Ectodermal cell (in vitro differentiated cells): Measurements from ENCODE around the gene ARPC1A.
"Not testable (repeated sequence)": the region's sequence is repeated elsewhere in the genome, so short reads cannot be mapped to it uniquely, and the experiment has no call there.

Experiments used
- H3K27ac ChIP-seq: 2 replicates; pipeline ENCODE4 v1.7.0; 2013; ENCODE audit warnings: mild to moderate bottlenecking, low read depth, low read length; ENCODE audit not compliant: insufficient read depth, poor library complexity, severe bottlenecking
- H3K27me3 ChIP-seq: 2 replicates; pipeline ENCODE4 v1.7.0; 2013; ENCODE audit warnings: mild to moderate bottlenecking, low read length; ENCODE audit not compliant: insufficient read depth, control insufficient read depth, poor library complexity, severe bottlenecking
- H3K36me3 ChIP-seq: one replicate; pipeline ENCODE4 v1.7.0; 2013; ENCODE audit warnings: low read length; ENCODE audit not compliant: control insufficient read depth, insufficient read depth
- H3K4me1 ChIP-seq: one replicate; pipeline ENCODE4 v1.7.0; 2013; ENCODE audit warnings: low read length; ENCODE audit not compliant: control insufficient read depth, insufficient read depth
- H3K4me3 ChIP-seq: 2 replicates; pipeline ENCODE4 v1.7.0; 2013; ENCODE audit warnings: low read depth, low read length, control low read depth; ENCODE audit not compliant: insufficient read depth
- H3K9me3 ChIP-seq: 2 replicates; pipeline ENCODE4 v1.7.0; 2013; ENCODE audit warnings: mild to moderate bottlenecking, low read length, moderate library complexity; ENCODE audit not compliant: control insufficient read depth
- WGBS, 2 experiments: methylation state at CpG; one replicate each; pipeline ENCODE4 v1.1.7; 2013; ENCODE audit warnings: missing lambda C conversion rate in 2 of 2; 5-methylcytosine and 5-hydroxymethylcytosine counted together

The ARPC1A gene

DNA sequence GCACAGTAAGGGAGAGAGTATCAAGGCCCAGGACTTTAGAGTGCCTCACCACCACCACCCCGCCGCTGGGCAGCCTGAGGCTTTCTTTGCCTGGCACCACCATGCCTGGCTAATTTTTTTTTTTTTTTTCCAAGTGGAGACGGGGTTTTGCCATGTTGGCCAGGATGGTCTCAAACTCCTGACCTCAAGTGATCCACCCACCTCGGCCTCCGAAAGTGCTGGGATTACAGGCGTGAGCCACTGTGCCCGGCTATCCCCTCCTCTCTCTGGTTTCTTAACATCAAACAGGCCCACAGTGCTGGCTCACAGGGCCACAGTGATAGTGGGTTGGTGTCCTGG lies 54.0 kb downstream of the ARPC1A start:
- H3K4me1 ChIP-seq, H3K36me3 ChIP-seq, H3K27me3 ChIP-seq, H3K4me3 ChIP-seq, H3K27ac ChIP-seq, H3K9me3 ChIP-seq: not testable (repeated sequence)
- WGBS, 2 experiments = 91 to 95% methylated on average over 7 of the region's 7 CpGs

DNA sequence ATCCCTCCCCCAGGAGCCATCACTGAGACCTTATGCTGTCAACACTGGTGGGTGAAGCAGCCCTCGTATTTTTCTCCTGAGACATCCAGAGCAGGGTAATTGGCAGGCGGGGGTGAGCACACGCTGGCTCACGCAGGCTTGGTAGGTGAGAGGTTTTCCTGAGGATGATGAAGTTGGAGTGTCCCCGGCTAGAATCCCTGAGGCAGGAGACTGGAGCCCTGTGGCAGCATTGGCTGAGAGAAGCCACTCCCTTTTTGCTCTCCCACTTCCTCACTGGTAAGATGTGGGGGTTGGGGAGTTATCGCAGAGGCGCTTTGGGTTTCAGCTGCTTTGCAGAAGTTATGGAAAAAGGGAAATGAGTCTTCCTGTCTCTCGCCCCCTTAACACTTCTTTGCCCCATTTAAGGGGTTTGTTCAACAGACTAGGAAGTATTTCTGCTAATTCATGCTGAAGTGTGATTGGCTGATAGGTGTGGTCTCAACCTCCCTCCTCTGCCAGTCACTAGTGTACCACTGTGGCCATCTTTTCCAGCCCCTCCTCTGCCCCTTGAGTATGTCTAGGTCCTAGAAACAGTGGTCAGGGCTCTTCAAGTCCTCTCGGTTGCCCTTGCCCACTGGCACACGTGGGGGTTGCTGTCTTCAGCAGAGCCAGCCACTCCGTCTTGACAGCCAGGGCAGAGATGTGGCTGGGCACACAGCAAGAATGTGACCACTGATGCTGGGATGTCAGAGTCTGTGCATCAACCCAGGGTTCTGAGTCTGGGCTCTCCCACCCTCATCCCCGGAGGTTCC lies 54.5 kb downstream of the ARPC1A start:
- H3K27me3 ChIP-seq = no peaks in the 10 kb centered on the region
- H3K9me3 ChIP-seq = no peaks in the 10 kb centered on the region
- no peak overlapping the region for H3K4me3 ChIP-seq
- no peak overlapping the region for H3K27ac ChIP-seq
- no peaks in the 10 kb centered on the region for H3K4me1 ChIP-seq
- WGBS, 2 experiments = 91 to 92% methylated on average over 12 of the region's 12 CpGs
- H3K36me3 ChIP-seq = no peaks in the 10 kb centered on the region

DNA sequence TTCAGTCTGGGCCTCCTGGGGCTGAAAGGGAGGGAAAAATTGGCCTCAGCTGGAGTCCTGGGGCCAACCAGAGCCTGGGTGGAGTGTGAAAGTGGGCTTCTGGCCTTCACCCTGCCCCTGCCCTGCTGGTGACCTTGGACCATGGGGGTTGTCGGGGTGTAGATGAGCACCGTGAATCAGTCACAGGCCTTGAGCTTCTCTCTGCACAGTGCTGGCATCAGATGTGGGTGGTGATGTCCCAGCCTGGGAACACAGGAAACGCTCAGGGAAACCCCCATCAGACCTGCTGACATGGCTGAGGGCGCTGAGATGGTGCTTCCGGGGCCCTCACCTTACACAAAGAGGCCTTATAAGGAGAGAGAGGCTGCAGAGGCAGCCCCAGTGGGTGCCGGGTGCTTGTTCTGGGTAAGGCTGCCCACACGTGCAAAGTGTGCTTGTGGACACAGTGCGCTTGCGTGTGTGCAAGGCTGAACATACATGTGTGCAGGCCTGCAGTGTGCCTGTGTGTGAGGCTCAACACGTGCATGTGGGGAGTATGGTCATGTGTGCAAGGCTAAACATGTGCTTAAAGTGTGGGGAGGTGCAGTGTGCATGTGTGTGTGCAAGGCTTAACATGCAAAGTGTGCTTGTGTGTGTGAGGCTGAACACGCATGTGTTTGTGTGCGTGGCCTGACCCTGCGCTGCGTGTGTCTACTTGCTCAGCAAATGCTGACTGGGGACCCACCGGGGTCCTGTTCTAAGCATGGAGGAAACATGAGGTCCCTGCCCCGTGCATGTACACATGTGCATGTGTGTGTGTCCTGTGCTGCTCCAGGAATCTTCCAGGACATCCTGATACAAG lies 55.3 kb downstream of the ARPC1A start:
- Histone ChIP-seq H3K27ac (no peak overlapping the region), H3K9me3 (no peaks in the 10 kb centered on the region), H3K27me3 (no peaks in the 10 kb centered on the region), H3K36me3 (no peaks in the 10 kb centered on the region), H3K4me3 (no peak overlapping the region), H3K4me1 (no peaks in the 10 kb centered on the region)
- 94 to 95% methylated on average over 16 of the region's 16 CpGs for WGBS, 2 experiments

DNA sequence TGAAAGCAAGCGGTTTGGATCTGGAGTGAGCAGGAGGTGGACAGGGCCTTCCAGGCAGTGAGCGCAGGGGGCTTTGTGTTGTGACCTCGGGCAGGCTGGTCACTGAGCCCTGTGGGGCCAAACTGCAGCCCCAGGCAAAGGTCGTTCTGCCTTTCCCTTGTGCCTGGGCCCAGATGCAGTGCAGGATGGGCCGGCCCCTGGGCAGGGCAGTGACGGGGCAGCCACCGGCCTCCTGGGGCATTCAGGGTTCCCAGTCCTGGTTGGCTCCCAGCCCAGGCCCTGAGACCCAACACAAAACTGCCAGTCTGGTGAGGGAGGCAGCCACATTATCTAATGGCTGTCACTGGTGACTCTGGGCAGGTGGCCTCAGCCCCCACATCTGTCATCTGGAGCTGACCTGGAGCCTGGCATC lies 56.0 kb downstream of the ARPC1A start:
- H3K9me3 ChIP-seq = no peaks in the 10 kb centered on the region
- 91 to 92% methylated on average over 7 of the region's 7 CpGs for WGBS, 2 experiments
- H3K4me1 ChIP-seq = no peaks in the 10 kb centered on the region
- no peaks in the 10 kb centered on the region for H3K27me3 ChIP-seq
- H3K36me3 ChIP-seq = no peaks in the 10 kb centered on the region
- no peak overlapping the region for H3K27ac ChIP-seq
- H3K4me3 ChIP-seq = no peak overlapping the region

DNA sequence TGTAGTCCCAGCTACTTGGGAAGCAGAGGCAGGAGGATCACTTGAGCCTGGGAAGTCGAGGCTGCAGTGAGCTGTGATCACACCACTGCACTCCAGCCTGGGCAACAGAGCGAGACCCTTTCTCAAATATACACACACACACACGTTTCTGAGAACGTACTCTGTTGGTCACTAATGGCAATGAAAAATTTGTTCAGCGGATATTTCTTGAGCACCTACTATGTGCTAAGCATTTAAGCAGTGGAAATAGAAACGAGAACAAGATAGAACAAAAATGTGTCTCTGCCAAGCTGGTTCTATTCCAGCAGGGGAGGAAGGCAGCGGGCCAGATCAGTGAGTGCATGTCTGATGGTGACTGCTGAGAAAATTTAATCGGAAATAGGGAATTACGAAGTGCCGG lies 57.5 kb downstream of the ARPC1A start:
- H3K4me3 ChIP-seq = no peak overlapping the region
- no peak overlapping the region for H3K27ac ChIP-seq
- no peaks in the 10 kb centered on the region for H3K4me1 ChIP-seq
- H3K36me3 ChIP-seq = no peaks in the 10 kb centered on the region
- WGBS, 2 experiments = 93 to 95% methylated on average over 10 of the region's 10 CpGs
- no peaks in the 10 kb centered on the region for H3K27me3 ChIP-seq
- H3K9me3 ChIP-seq = no peaks in the 10 kb centered on the region

DNA sequence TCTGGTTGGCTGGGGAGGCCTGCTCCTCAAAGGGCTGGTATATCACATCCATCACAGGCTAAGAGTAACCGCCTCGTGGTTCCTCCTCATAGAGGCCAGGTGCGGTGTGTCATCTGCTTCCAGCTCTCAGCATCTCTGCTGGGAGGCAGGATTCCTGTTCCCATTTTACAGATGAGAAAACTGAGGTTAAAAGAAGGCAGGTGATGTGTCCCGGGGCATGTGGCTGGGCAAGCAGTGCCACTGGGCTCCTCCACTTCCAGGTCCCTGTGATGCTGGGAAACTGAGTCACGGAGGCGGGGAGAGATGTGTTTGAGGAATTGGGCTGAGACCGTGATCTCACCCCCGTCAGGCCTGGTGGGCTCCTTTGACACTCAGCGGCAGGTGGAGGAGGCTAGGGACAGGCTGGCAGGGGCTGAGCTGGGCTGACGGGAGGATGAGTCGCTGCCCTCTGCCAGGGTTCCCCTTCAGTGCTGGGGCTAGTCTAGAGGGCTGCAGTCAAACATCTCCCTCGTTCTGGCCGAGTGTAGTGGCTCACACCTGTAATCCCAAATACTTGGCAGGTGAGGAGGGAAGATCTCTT lies 58.2 kb downstream of the ARPC1A start:
- no peaks in the 10 kb centered on the region for H3K36me3 ChIP-seq
- no peaks in the 10 kb centered on the region for H3K27me3 ChIP-seq
- WGBS, 2 experiments = 92 to 95% methylated on average over 13 of the region's 13 CpGs
- H3K4me3 ChIP-seq = no peak overlapping the region
- H3K9me3 ChIP-seq = no peaks in the 10 kb centered on the region
- no peak overlapping the region for H3K27ac ChIP-seq
- no peaks in the 10 kb centered on the region for H3K4me1 ChIP-seq

DNA sequence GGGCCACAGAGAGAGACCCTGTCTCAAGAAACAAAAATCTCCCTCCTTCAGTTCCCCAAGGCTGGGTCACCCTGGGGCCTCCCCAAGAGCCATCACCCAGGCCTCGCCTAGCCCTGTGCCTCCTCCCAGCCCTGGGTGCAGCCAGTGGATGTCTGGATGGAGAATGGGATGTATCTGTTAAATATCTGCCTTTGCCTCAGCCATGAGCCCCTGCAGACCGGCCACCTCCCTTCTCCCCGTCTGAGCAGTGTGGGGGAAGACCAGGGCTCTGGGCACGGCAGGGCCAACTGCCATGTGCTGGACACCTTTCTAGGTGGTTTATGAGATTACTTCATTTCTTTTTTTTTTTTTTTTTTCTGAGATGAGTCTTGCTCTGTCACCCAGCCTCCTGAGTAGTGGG lies 58.8 kb downstream of the ARPC1A start:
- no peak overlapping the region for H3K4me3 ChIP-seq
- no peaks in the 10 kb centered on the region for H3K9me3 ChIP-seq
- H3K27ac ChIP-seq = no peak overlapping the region
- H3K27me3 ChIP-seq = no peaks in the 10 kb centered on the region
- H3K36me3 ChIP-seq = no peaks in the 10 kb centered on the region
- H3K4me1 ChIP-seq = no peaks in the 10 kb centered on the region
- WGBS, 2 experiments = 92 to 94% methylated on average over 3 to 4 of the region's 4 CpGs

DNA sequence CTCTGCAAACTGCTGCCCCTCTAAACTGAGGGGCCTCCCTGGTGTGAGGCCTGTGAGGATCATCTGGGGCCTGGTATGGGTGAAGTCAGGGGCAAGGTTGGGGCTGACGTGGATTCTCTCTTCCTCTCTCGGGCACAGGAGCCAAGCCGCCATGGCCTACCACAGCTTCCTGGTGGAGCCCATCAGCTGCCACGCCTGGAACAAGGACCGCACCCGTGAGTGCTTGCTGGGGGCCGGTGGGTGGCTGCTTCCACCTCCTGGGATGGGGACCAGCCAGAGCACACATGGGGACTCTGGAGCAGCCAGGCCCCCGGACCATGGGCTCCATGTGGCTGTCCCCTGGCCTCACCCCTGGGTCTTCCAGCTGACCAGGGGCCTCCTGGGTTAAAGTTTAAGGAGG lies 59.9 kb downstream of the ARPC1A start:
- H3K27me3 ChIP-seq = no peaks in the 10 kb centered on the region
- H3K9me3 ChIP-seq = no peaks in the 10 kb centered on the region
- no peak overlapping the region for H3K4me3 ChIP-seq
- H3K36me3 ChIP-seq = no peaks in the 10 kb centered on the region
- WGBS, 2 experiments = 96 to 97% methylated on average over 8 of the region's 8 CpGs
- H3K4me1 ChIP-seq = no peaks in the 10 kb centered on the region
- no peak overlapping the region for H3K27ac ChIP-seq

DNA sequence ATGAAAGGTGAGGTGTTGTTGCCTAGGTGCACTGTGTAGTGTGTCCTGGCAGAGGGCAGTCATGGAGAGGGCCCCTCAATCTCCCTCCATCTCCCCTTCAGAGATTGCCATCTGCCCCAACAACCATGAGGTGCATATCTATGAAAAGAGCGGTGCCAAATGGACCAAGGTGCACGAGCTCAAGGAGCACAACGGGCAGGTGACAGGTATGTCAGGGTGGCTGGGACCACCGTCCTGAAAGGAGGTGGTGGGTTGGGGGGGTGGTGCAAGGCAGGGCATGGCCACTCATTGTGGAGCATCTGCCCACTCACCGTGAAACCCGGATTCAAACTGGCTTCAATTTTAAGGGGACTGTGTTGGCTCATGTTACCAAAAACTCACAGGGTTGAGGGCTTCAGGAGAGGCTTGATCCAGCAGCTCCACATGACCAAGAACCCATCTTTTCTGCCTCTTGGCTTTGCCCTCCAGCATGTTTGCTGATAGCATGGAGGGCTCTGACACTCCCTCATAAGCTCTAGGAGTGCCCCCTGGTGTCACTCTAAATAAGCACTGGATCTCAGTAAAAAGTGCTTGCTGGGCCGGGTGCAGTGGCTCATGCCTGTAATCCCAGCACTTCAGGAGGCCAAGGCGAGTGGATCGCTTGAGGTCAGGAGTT lies 61.0 kb downstream of the ARPC1A start:
- H3K27me3 ChIP-seq = no peaks in the 10 kb centered on the region
- H3K27ac ChIP-seq = no peak overlapping the region
- no peaks in the 10 kb centered on the region for H3K36me3 ChIP-seq
- H3K4me3 ChIP-seq = no peak overlapping the region
- H3K9me3 ChIP-seq = no peaks in the 10 kb centered on the region
- no peaks in the 10 kb centered on the region for H3K4me1 ChIP-seq
- 89 to 91% methylated on average over 9 of the region's 9 CpGs for WGBS, 2 experiments

DNA sequence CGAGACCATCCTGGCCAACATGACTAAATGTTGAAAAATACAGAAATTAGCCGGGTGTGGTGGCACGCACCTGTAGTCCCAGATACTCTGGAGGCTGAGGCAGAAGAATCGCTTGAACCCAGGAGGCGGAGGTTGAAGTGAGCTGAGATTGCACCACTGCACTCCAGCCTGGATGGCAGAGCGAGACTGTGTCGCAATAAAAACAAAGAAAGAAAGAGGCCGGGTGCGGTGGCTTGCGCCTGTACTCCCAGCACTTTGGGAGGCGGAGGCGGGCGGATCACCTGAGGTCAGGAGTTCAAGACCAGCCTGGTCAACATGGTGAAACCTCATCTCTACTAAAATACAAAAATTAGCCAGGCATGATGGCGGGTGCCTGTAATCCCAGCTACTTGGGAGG lies 61.5 kb downstream of the ARPC1A start:
- H3K9me3 ChIP-seq, H3K36me3 ChIP-seq, H3K4me3 ChIP-seq, H3K4me1 ChIP-seq, H3K27ac ChIP-seq, H3K27me3 ChIP-seq: not testable (repeated sequence)
- WGBS, 2 experiments = 93 to 96% methylated on average over 14 of the region's 14 CpGs
